Neuron (in vitro differentiated cells): Measurements from ENCODE around the gene PUM2.
"Not testable (repeated sequence)": the region's sequence is repeated elsewhere in the genome, so short reads cannot be mapped to it uniquely, and the experiment has no call there.

ENCODE experiments used
- H2AFZ ChIP-seq: one replicate; pipeline ENCODE4 v1.6.1; 2013; ENCODE audit warnings: low read depth, mild to moderate bottlenecking, inconsistent platforms, low read length, moderate library complexity
- H3K27me3 ChIP-seq: one replicate; pipeline ENCODE4 v1.6.1; 2013; ENCODE audit warnings: low read length; ENCODE audit not compliant: insufficient read depth
- H3K36me3 ChIP-seq: one replicate; pipeline ENCODE4 v1.6.1; 2013; ENCODE audit warnings: low read length; ENCODE audit not compliant: insufficient read depth
- H3K4me1 ChIP-seq: one replicate; pipeline ENCODE4 v1.6.1; 2013; ENCODE audit warnings: low read length; ENCODE audit not compliant: insufficient read depth
- H3K4me3 ChIP-seq: 2 replicates; pipeline ENCODE4 v1.5.1; 2013; ENCODE audit warnings: mild to moderate bottlenecking, low read length, moderate library complexity
- H3K9me3 ChIP-seq: one replicate; pipeline ENCODE4 v1.6.1; 2013; ENCODE audit warnings: low read length

Gene PUM2

GRCh38 chr2:20381457-20381856, 30.8 kb upstream of the PUM2 start:
- no peak overlapping the region for H2AFZ ChIP-seq

GRCh38 chr2:20378891-20379519, 28.4 kb upstream of the PUM2 start:
- H3K4me1 ChIP-seq = peaks cover 9% of the 10 kb centered on the region
- no peak overlapping the region for H2AFZ ChIP-seq
- no peak overlapping the region for H3K4me3 ChIP-seq
- H3K27me3 ChIP-seq = peaks cover 5% of the 10 kb centered on the region
- no peaks in the 10 kb centered on the region for H3K36me3 ChIP-seq
- H3K9me3 ChIP-seq = no peaks in the 10 kb centered on the region

More at GRCh38 chr2:20381457-20381856, 30.8 kb upstream of the PUM2 start:
- Histone ChIP-seq H3K9me3 (no peaks in the 10 kb centered on the region), H3K36me3 (no peaks in the 10 kb centered on the region), H3K27me3 (peaks cover 1% of the 10 kb centered on the region), H3K4me3 (no peak overlapping the region), H3K4me1 (peaks cover 13% of the 10 kb centered on the region)

DNA sequence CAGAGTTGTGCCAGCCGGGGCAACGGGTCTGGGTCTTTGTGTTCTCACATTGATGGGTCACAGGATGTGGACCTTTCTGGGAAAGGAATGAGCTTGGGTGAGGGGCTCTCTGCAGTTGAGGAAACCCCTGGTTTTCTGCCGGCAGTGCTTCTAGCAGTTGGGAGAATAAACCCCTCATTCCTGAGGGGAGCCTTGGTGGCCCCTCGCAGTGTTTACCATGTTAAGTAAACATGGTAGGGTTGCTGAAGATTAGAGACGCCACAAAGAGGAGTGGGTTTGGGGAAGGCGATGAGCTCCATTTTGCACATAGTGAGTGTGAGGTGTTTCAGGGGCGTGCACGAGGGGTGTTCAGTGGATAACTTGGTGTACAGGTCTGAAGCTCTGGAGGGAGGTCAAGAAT, 27.7 kb upstream of the PUM2 start:
- peaks cover 5% of the 10 kb centered on the region for H3K27me3 ChIP-seq
- no peaks in the 10 kb centered on the region for H3K9me3 ChIP-seq
- no peak overlapping the region for H2AFZ ChIP-seq
- H3K4me3 ChIP-seq = no peak overlapping the region
- peaks cover 8% of the 10 kb centered on the region for H3K4me1 ChIP-seq
- H3K36me3 ChIP-seq = no peaks in the 10 kb centered on the region

DNA sequence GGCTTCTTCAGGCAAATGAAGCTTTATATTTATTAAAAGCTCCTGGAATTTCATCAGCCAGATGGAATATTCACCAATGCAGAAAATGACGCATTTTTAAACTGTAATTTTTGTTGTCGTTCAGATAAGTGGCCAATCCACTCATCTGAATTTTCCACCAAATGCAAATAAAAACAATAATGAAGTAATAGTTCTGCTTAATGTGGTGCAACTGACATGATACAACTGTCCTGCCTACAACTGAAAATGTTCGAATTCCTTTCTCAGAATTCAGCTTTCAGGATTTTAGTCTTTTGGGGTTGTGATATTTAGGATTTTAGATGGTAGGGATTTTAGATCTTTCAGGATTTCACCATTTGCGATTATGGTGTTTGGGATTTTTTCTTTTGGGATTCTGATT, 27.1 kb upstream of the PUM2 start:
- H3K4me3 ChIP-seq = no peak overlapping the region
- peaks cover 5% of the 10 kb centered on the region for H3K27me3 ChIP-seq
- peaks cover 8% of the 10 kb centered on the region for H3K4me1 ChIP-seq
- H3K9me3 ChIP-seq = no peaks in the 10 kb centered on the region
- no peak overlapping the region for H2AFZ ChIP-seq
- H3K36me3 ChIP-seq = no peaks in the 10 kb centered on the region

DNA sequence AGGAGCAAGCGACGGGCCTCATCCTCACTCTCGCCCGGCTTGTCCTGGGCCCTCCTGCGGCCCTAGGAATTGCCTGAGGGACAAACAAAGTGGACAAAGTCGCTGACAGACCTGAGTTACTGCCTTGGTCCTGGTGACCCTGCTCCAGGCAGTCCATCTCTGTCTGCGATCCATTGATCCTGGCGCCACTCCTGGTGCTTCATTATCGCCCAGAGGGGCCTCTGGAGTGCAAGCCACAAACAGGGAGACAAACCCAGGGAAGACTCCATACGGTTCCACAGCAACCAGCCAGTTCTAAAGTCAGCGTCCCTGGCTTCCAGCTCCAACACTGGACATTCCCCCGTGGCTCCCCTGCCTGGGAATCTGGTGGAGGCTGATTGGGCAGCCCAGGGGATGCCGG, 24.3 kb upstream of the PUM2 start:
- not testable (repeated sequence) for H3K9me3 ChIP-seq, H3K4me1 ChIP-seq, H3K27me3 ChIP-seq, H3K4me3 ChIP-seq, H3K36me3 ChIP-seq, H2AFZ ChIP-seq

DNA sequence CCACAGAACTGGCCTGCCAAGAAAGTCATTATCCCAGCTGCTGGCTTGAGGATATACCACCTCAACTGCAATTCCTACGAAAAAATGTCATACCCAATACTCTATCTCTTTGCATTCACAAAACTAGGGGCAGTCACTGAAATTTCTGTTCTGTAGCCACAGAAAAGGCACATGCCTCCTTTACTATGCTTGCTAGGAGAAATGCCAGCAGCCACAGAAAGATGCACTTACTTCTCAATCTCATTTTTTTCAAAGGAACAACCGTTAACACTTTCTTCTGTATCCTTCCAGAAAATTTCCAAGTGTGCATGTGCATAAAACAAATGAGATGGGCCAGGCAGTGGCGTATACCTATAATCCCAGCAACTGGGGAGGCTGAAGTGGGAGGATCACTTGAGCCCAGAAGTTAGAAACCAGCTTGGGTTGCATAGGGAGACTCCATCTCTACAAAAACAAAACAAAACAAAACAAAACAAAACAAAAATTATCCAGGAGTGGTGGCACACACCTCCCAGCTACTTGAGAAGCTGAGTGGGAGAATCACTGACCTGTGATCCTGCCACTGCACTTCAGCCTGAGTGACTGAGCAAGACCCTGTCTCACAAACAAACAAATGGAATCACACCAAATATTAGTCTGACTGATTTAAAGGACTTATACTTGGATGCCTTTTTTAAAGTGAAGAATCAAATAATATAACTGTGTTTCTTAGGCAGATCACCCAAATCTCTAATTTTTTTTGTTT, 22.4 kb upstream of the PUM2 start:
- no peak overlapping the region for H2AFZ ChIP-seq
- peaks cover 1% of the 10 kb centered on the region for H3K9me3 ChIP-seq
- no peaks in the 10 kb centered on the region for H3K4me1 ChIP-seq
- H3K4me3 ChIP-seq = no peak overlapping the region
- H3K36me3 ChIP-seq = no peaks in the 10 kb centered on the region
- H3K27me3 ChIP-seq = peaks cover 5% of the 10 kb centered on the region

- Histone ChIP-seq H3K9me3 (peaks cover 5% of the 10 kb centered on the region), H3K27me3 (peaks cover 4% of the 10 kb centered on the region), H3K36me3 (no peaks in the 10 kb centered on the region), H2AFZ (no peak overlapping the region), H3K4me1 (no peaks in the 10 kb centered on the region), H3K4me3 (no peak overlapping the region)
Measured at GRCh38 chr2:20371323-20372025, 20.8 kb upstream of the PUM2 start.

GRCh38 chr2:20370191-20370590, 19.5 kb upstream of the PUM2 start:
- H3K27me3 ChIP-seq = no peaks in the 10 kb centered on the region
- H3K4me3 ChIP-seq = no peak overlapping the region
- peaks cover 5% of the 10 kb centered on the region for H3K9me3 ChIP-seq
- no peaks in the 10 kb centered on the region for H3K36me3 ChIP-seq
- no peaks in the 10 kb centered on the region for H3K4me1 ChIP-seq
- no peak overlapping the region for H2AFZ ChIP-seq

DNA sequence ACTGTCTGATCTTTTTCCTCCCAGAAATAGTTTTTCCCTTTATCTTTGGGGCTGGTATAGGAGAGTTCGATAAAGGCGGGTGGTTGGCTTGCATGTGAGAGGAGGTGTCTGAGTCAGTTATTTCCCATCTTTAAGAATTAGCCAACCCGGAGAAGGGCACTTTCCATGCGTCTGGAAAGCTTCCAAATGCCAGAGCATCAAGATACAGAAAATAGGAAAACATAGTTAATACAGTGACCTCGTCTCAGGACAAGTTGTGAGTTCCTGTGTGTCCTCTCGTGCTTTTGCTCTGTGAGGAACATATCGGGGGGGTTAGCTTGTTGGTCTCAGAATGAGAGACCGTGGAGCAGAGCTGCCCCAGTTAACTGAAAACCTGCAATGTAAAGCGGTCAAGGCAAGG, 18.7 kb upstream of the PUM2 start:
- no peaks in the 10 kb centered on the region for H3K27me3 ChIP-seq
- H3K9me3 ChIP-seq = peaks cover 5% of the 10 kb centered on the region
- no peaks in the 10 kb centered on the region for H3K36me3 ChIP-seq
- H3K4me1 ChIP-seq = no peaks in the 10 kb centered on the region
- H2AFZ ChIP-seq = no peak overlapping the region
- H3K4me3 ChIP-seq = no peak overlapping the region

DNA sequence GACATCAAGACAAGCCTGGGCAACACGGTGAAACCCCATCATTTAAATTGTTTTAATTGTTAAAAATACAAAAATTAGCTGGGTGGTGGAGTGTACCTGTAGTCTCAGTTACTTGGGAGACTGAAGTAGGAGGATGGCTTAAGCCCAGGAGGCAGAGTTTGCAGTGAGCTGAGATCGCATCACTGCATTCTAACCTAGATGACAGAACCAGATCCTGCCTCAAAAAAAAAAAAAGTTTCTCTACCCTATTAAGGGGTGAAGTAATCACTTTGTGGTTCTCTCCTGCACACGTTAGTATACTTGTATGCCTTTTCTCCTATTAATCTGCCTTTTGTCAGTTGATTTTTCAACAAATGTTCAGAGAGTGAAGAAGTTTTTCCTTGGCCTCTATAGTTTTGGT, 18.1 kb upstream of the PUM2 start:
- H3K9me3 ChIP-seq = peaks cover 5% of the 10 kb centered on the region
- no peaks in the 10 kb centered on the region for H3K4me1 ChIP-seq
- H3K36me3 ChIP-seq = no peaks in the 10 kb centered on the region
- H3K4me3 ChIP-seq = no peak overlapping the region
- H2AFZ ChIP-seq = no peak overlapping the region
- no peaks in the 10 kb centered on the region for H3K27me3 ChIP-seq

GRCh38 chr2:20367929-20368328, 17.3 kb upstream of the PUM2 start:
- H3K4me3 ChIP-seq, H3K36me3 ChIP-seq, H3K9me3 ChIP-seq, H2AFZ ChIP-seq, H3K4me1 ChIP-seq, H3K27me3 ChIP-seq: not testable (repeated sequence)

- no peak overlapping the region for H2AFZ ChIP-seq
- peaks cover 5% of the 10 kb centered on the region for H3K9me3 ChIP-seq
- H3K27me3 ChIP-seq = no peaks in the 10 kb centered on the region
- H3K4me3 ChIP-seq = no peak overlapping the region
- no peaks in the 10 kb centered on the region for H3K36me3 ChIP-seq
- no peaks in the 10 kb centered on the region for H3K4me1 ChIP-seq
Measured at GRCh38 chr2:20366672-20367116, 16.1 kb upstream of the PUM2 start.

GRCh38 chr2:20365249-20365817, 14.7 kb upstream of the PUM2 start:
- H2AFZ ChIP-seq = no peak overlapping the region
- H3K4me1 ChIP-seq = no peaks in the 10 kb centered on the region
- H3K27me3 ChIP-seq = no peaks in the 10 kb centered on the region
- H3K9me3 ChIP-seq = peaks cover 5% of the 10 kb centered on the region
- H3K4me3 ChIP-seq = no peak overlapping the region
- H3K36me3 ChIP-seq = no peaks in the 10 kb centered on the region
